Measurements from ENCODE around the gene CCL16. TPM values are rescaled to one million over a fixed set of nuclear protein-coding genes. Genes with fewer than 3 reads are reported as not detected.

CCL16 gene
- total and polyA plus RNA-seq, 2 of the 8 experiments (the other 6 are each of a cell fraction or from before 2014, with no cell fraction given): not detected

GRCh38 chr17:35963663-35964062, 17.6 kb downstream of the CCL16 start:
- Histone ChIP-seq H3K4me1 (replicated peaks in 1 of 4; ENCODE audit: control insufficient read depth in 3 of 4, insufficient read depth in 4 of 4, low read length in 3 of 4) (no peaks in the 10 kb centered on the region), H2AFZ (ENCODE audit: low read length) (no peak overlapping the region), H3K4me2 (ENCODE audit: insufficient read depth in 1 of 2, low read depth in 2 of 2, low read length in 2 of 2) (no peak overlapping the region), H2BK12ac (ENCODE audit: low read depth, low read length) (no peak overlapping the region), H3K23ac (ENCODE audit: insufficient read length) (no peak overlapping the region), H2BK120ac (replicated peaks; ENCODE audit: low read depth, low read length) (no peak overlapping the region), H3K27ac (ENCODE audit: low read depth, low read length) (no peak overlapping the region), H3K9me3 (ENCODE audit: insufficient read depth in 2 of 2, low read depth in 1 of 2, low read length in 1 of 2) (no peaks in the 10 kb centered on the region), H4K20me1 (replicated peaks in 1 of 2; ENCODE audit: control insufficient read depth in 1 of 2, insufficient read depth in 2 of 2, low read length in 2 of 2) (no peaks in the 10 kb centered on the region), H2BK20ac (ENCODE audit: low read length) (no peak overlapping the region), H3K4ac (replicated peaks; ENCODE audit: insufficient read length, low read depth, low read length) (no peak overlapping the region), H4K5ac (ENCODE audit: insufficient read length, low read depth, low read length) (no peak overlapping the region), H3K79me1 (ENCODE audit: low read depth, low read length) (no peaks in the 10 kb centered on the region), H3K9ac (replicated peaks in 1 of 4; ENCODE audit: extremely low read depth in 1 of 4, low read depth in 3 of 4, low read length in 3 of 4) (no peak overlapping the region), H4K8ac (ENCODE audit: extremely low read depth, insufficient read depth, low read length) (no peak overlapping the region), H3K56ac (replicated peaks; ENCODE audit: insufficient read length, low read depth, low read length) (no peak overlapping the region), H3K18ac (ENCODE audit: extremely low read depth, low read length) (no peak overlapping the region), H4K91ac (replicated peaks; ENCODE audit: insufficient read length, low read length) (no peak overlapping the region), H3K36me3 (ENCODE audit: control insufficient read depth in 2 of 4, insufficient read depth in 4 of 4, low read length in 3 of 4) (no peaks in the 10 kb centered on the region), H3K27me3 (replicated peaks in 1 of 4; ENCODE audit: control insufficient read depth in 3 of 4, extremely low read depth in 1 of 4, insufficient read depth in 3 of 4, low read length in 3 of 4) (no peaks in the 10 kb centered on the region), H3K79me2 (ENCODE audit: control insufficient read depth in 1 of 2, insufficient read depth in 2 of 2, low read length in 2 of 2) (no peaks in the 10 kb centered on the region), H3K14ac (ENCODE audit: insufficient read length) (no peak overlapping the region), H2BK5ac (ENCODE audit: low read depth, low read length) (no peak overlapping the region), H3K23me2 (ENCODE audit: low read depth, low read length) (no peaks in the 10 kb centered on the region), H2AK5ac (ENCODE audit: low read depth, low read length) (no peak overlapping the region), H3K4me3 (ENCODE audit: extremely low read depth in 1 of 4, insufficient read depth in 2 of 4, low read depth in 3 of 4, low read length in 4 of 4) (no peak overlapping the region), H2BK15ac (ENCODE audit: low read length) (no peak overlapping the region)
- WGBS, 2 experiments (ENCODE audit: extremely low coverage in 1 of 2, insufficient coverage in 1 of 2, insufficient read length in 1 of 2, insufficient replicate concordance in 2 of 2, low coverage in 1 of 2, low lambda C conversion rate in 2 of 2, missing lambda C conversion rate in 1 of 2): 93% methylated on average over 6 of the region's 6 CpGs; no CpG with 5 or more reads in 1 of the 2 experiments
- ChIA-PET POLR2A (ENCODE audit: partially characterized antibody) (no interaction called here), CTCF (ENCODE audit: partially characterized antibody) (interaction anchor here (0.8 to 1.1 kb wide), 2 partner anchors 12 to 53 kb away, joined by 3 to 4 read pairs; partner anchors contain the start of gene CCL23)
- FAIRE-seq (no peak), DNase-seq (ENCODE audit: low read depth in 1 of 2, low spot score in 2 of 2) (no peak)
- no peak for TF ChIP-seq CHD2 (IDR thresholded peaks at IDR 0.05; ENCODE audit: low read length)
- TF ChIP-seq YY1 (IDR thresholded peaks at IDR 0.05; ENCODE audit: low read depth, low read length): no peak
- no peak for TF ChIP-seq E2F6 (IDR thresholded peaks at IDR 0.05)
- TF ChIP-seq EGR1 (IDR thresholded peaks at IDR 0.05; ENCODE audit: borderline replicate concordance, low read depth, low read length): no peak
- no peak for TF ChIP-seq RNF2 (IDR thresholded peaks at IDR 0.05; ENCODE audit: borderline replicate concordance, low read depth, low read length, missing control alignments, poor library complexity, severe bottlenecking)
- TF ChIP-seq POU5F1 (IDR thresholded peaks at IDR 0.05; ENCODE audit: low read depth, low read length): no peak
- TF ChIP-seq SRF (IDR thresholded peaks at IDR 0.05; ENCODE audit: low read depth, low read length): no peak
- no peak for TF ChIP-seq GABPA (IDR thresholded peaks at IDR 0.05; ENCODE audit: borderline replicate concordance, insufficient read depth, low read length)
- no peak for TF ChIP-seq RXRA (IDR thresholded peaks at IDR 0.05; ENCODE audit: insufficient read depth, low read depth, low read length)
- TF ChIP-seq SUZ12 (IDR thresholded peaks at IDR 0.05; ENCODE audit: low read length): no peak
- no peak for TF ChIP-seq SAP30 (IDR thresholded peaks at IDR 0.05; ENCODE audit: insufficient read depth, insufficient replicate concordance, low read length)
- no peak for TF ChIP-seq CREB1 (IDR thresholded peaks at IDR 0.05)

Measured in H1 (cell line).